ENCODE measurements around the gene OR6S1. TPM values are rescaled to one million over a fixed set of nuclear protein-coding genes. Genes with fewer than 3 reads are reported as not detected.
A peak's percentile ranks its signal among the peaks of the same experiment; 100 is the strongest.

OR6S1 gene
- total and polyA plus RNA-seq, 2 donors: not detected

DNA sequence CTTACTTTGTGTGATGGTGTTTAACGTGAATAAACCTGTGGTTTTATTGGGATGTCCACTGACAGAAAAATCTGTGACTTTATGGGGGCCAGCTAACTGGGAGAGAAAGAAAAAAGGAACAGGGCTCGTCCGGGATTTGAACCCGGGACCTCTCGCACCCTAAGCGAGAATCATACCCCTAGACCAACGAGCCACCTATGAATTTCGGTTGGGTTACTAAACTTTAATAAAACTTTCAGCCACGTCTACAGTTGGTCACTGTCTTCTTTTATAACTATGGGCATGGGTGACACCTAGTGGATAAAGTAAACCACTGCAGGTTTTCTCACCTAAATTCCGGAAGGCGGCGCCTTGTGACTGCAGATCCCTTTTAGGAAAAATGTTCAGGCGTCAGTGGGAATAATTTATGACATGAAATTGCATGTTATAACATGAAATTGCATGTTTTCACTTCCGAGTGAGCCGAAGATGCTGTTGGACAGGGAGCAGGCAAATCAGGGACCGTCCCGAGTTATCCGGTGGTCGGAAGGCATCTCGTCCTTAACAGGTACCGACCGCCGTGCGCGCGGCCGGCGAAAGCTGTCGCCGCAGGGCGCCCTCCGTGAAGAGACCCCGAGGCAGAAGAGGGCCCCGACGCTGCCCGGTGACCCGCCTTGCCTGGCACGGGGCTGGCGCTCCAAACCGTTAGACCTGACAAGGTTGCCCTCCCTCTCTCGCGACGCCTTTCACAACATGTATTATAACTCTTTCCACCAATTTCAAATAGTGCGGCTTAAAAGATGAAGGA is 32.1 kb downstream of the OR6S1 start:
- no peaks in the 10 kb centered on the region for H3K9me3 ChIP-seq (ENCODE audit: control insufficient read depth in 2 of 2, insufficient read depth in 1 of 2, low read length in 1 of 2)
- H3K4me1 ChIP-seq (ENCODE audit: control insufficient read depth in 2 of 2, insufficient read depth in 2 of 2, low read length in 2 of 2): peaks cover 3 to 8% of the 10 kb centered on the region in 2 donors
- H3K36me3 ChIP-seq (ENCODE audit: control insufficient read depth in 2 of 2, insufficient read depth in 2 of 2, low read length in 1 of 2): no peaks in the 10 kb centered on the region
- H3K27me3 ChIP-seq (ENCODE audit: control insufficient read depth in 2 of 2, insufficient read depth in 1 of 2, low read length in 1 of 2): peaks cover 8 to 37% of the 10 kb centered on the region in 2 donors
- WGBS: under 1% methylated on average over 44 of the region's 44 CpGs
- no peak overlapping the region for H3K27ac ChIP-seq (ENCODE audit: low read depth in 1 of 2, low read length in 1 of 2)
- peak overlapping the region; percentile 51 to 66 for H3K4me3 ChIP-seq (ENCODE audit: low read length in 2 of 2)
- peak in 8 of 9 donors; percentile 43 to 86 (median 66) for DNase-seq (ENCODE audit: low read depth in 6 of 9, low spot score in 9 of 9)

DNA sequence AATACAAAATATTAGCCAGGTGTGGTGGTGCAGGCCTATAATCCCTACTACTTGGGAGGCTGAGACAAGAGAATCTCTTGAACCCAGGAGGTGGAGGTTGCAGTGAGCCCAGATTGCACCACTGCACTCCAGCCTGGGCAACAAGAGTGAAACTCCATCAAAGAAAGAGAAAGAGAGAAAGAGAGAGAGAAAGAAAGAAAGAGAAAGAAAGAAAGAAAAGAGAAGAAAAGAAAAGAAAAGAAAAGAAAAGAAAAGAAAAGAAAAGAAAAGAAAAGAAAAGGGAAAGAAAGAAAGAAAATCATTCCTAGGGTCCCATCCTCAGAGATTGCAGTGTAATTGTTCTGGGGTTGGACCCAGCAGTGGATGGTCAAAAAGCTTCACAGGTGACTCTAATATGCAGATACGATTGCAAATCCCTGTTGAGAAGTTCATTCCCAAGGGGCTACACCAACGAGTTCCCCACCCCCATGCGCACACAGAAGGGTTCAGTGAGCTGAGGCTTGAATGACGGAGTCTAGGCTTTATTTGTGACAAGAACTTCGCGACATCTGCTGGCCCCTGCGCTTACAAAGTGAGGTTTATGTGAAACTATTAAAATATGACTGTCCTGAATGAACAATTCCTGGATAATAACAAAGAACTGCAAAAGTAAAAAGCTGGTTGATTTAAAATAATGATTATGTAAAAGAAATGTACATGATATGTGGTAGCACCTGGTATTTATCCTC is 32.9 kb downstream of the OR6S1 start:
- H3K4me3 ChIP-seq (ENCODE audit: low read length in 2 of 2): no peak overlapping the region
- no peaks in the 10 kb centered on the region for H3K9me3 ChIP-seq (ENCODE audit: control insufficient read depth in 2 of 2, insufficient read depth in 1 of 2, low read length in 1 of 2)
- H3K27me3 ChIP-seq (ENCODE audit: control insufficient read depth in 2 of 2, insufficient read depth in 1 of 2, low read length in 1 of 2): peaks cover 8 to 32% of the 10 kb centered on the region in 2 donors
- H3K4me1 ChIP-seq (ENCODE audit: control insufficient read depth in 2 of 2, insufficient read depth in 2 of 2, low read length in 2 of 2): peaks cover 0 to 2% of the 10 kb centered on the region in 2 donors
- 79% methylated on average over 7 of the region's 7 CpGs for WGBS
- no peak for DNase-seq (ENCODE audit: low read depth in 6 of 9, low spot score in 9 of 9)
- H3K27ac ChIP-seq (ENCODE audit: low read depth in 1 of 2, low read length in 1 of 2): no peak overlapping the region
- H3K36me3 ChIP-seq (ENCODE audit: control insufficient read depth in 2 of 2, insufficient read depth in 2 of 2, low read length in 1 of 2): no peaks in the 10 kb centered on the region

DNA sequence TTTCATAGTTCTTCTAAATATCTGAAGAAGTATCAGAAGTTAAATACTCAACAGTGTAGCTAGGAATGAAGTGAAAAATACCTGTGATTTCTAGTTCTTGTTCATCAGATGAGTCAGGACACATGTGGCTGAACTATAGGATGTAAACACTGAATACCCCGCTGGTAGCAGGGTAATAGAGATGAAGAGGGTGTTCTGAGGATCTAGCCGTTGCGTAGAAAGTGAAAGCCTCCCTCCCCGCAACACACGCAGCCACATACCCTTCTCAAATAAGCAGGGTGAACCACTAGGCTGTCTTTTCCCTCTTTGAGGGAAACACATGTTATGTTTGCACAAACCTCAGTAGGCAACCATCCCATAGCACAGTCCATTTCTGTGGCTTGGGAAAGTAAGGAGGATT is 33.9 kb downstream of the OR6S1 start:
- 93% methylated on average over 5 of the region's 5 CpGs for WGBS
- Histone ChIP-seq H3K36me3 (ENCODE audit: control insufficient read depth in 2 of 2, insufficient read depth in 2 of 2, low read length in 1 of 2) (no peaks in the 10 kb centered on the region), H3K4me3 (ENCODE audit: low read length in 2 of 2) (no peak overlapping the region), H3K27ac (ENCODE audit: low read depth in 1 of 2, low read length in 1 of 2) (no peak overlapping the region), H3K9me3 (ENCODE audit: control insufficient read depth in 2 of 2, insufficient read depth in 1 of 2, low read length in 1 of 2) (no peaks in the 10 kb centered on the region), H3K27me3 (ENCODE audit: control insufficient read depth in 2 of 2, insufficient read depth in 1 of 2, low read length in 1 of 2) (peaks cover 8 to 30% of the 10 kb centered on the region in 2 donors), H3K4me1 (ENCODE audit: control insufficient read depth in 2 of 2, insufficient read depth in 2 of 2, low read length in 2 of 2) (no peaks in the 10 kb centered on the region)
- DNase-seq (ENCODE audit: low read depth in 6 of 9, low spot score in 9 of 9): no peak

DNA sequence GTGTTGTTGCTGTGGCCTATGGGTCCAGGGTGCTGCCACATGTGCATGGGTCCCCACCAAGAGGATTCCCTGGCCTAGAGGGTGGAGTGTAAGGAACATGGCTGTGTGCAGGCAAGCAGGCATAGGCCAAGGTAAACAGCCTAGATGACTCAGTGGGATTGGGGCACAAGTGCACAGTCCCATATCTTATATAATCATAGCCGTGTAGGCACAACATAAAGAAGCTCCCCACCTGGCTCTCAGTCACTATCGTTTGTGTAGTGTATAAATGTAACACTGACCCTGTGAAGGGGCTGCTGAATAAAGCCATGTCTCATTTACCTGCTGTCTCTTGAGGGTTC is 34.6 kb downstream of the OR6S1 start:
- Histone ChIP-seq H3K36me3 (ENCODE audit: control insufficient read depth in 2 of 2, insufficient read depth in 2 of 2, low read length in 1 of 2) (no peaks in the 10 kb centered on the region), H3K27me3 (ENCODE audit: control insufficient read depth in 2 of 2, insufficient read depth in 1 of 2, low read length in 1 of 2) (peaks cover 8 to 24% of the 10 kb centered on the region in 2 donors), H3K4me3 (ENCODE audit: low read length in 2 of 2) (no peak overlapping the region), H3K27ac (ENCODE audit: low read depth in 1 of 2, low read length in 1 of 2) (no peak overlapping the region), H3K9me3 (ENCODE audit: control insufficient read depth in 2 of 2, insufficient read depth in 1 of 2, low read length in 1 of 2) (no peaks in the 10 kb centered on the region), H3K4me1 (ENCODE audit: control insufficient read depth in 2 of 2, insufficient read depth in 2 of 2, low read length in 2 of 2) (no peaks in the 10 kb centered on the region)
- WGBS: 95% methylated on average over 2 of the region's 2 CpGs
- no peak for DNase-seq (ENCODE audit: low read depth in 6 of 9, low spot score in 9 of 9)

DNA sequence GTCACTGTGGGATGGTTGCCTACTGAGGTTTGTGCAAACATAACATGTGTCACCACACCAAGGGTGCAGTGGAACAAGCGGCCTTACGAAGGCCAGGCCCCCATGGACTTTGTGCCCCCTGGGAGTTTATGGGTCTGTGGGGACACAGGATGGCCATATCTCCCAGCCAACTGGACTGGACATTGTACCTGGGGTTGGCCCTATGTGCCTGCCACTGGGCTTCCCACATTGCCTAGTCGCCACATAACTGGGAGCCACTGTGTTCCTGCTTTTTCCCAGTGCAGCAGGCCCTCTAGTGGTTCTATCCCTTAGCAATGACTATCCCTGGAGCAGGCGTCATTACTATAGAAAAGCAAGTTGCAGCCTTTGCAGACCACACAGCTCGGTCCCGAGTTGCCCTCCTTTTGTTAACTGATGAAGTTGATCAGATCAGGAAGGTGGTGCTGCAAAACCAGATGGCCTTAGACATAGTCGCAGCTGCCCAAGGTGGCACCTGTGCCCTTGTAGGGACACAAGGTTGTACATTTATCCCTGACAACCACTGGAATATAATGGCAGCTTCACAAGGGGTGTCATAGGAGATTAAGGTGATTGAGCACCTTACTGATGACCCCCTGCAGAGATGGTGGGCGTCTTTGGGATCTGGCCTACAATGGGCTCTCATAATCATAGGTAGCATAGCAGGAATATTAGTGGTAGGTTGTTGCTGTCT is 35.1 kb downstream of the OR6S1 start:
- 69% methylated on average over 8 of the region's 8 CpGs for WGBS
- H3K4me1 ChIP-seq (ENCODE audit: control insufficient read depth in 2 of 2, insufficient read depth in 2 of 2, low read length in 2 of 2): no peaks in the 10 kb centered on the region
- no peak overlapping the region for H3K4me3 ChIP-seq (ENCODE audit: low read length in 2 of 2)
- no peak overlapping the region for H3K27ac ChIP-seq (ENCODE audit: low read depth in 1 of 2, low read length in 1 of 2)
- H3K9me3 ChIP-seq (ENCODE audit: control insufficient read depth in 2 of 2, insufficient read depth in 1 of 2, low read length in 1 of 2): no peaks in the 10 kb centered on the region
- H3K27me3 ChIP-seq (ENCODE audit: control insufficient read depth in 2 of 2, insufficient read depth in 1 of 2, low read length in 1 of 2): peaks cover 3 to 19% of the 10 kb centered on the region in 2 donors
- no peaks in the 10 kb centered on the region for H3K36me3 ChIP-seq (ENCODE audit: control insufficient read depth in 2 of 2, insufficient read depth in 2 of 2, low read length in 1 of 2)
- no peak for DNase-seq (ENCODE audit: low read depth in 6 of 9, low spot score in 9 of 9)

DNA sequence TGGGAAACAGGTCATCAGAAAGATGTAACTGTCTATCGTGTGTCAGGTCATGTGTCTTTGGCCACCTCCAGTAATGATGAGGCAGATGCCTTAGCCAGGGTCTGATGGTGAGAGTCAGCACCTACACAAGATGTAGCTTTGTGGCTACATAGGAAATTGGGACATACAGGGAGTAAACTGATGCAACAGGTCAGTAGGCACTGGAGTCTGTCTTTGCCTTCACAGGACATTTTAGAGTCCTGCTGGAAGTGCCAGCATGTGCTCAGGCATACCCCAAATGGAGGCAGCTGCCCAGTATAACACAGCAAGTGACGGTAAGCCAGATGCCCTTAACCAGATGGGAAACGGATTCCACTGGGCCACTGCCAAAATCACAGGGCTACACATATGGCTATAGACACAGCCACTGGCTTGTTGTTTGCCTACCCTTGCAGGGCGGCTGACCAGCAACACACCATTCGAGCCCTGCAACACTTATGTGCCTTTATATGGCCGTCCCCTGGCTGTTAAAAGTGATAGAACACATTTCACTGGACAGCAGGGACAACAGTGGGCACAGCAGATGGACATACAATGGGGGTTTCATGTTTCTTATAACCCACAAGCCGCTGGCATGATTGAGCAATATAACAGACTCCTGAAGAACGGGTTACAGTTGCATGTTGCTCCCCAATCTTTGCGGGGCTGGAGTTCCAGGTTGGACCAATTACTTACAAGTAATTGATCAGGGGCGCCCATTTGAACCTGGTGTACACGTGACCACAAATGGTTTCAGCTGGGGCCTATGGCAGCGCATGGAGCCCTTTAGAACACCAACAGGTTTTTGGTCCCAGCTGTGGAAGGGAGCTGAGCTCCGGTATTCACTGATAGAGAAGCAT is 37.4 kb downstream of the OR6S1 start:
- H3K4me1 ChIP-seq (ENCODE audit: control insufficient read depth in 2 of 2, insufficient read depth in 2 of 2, low read length in 2 of 2): no peaks in the 10 kb centered on the region
- DNase-seq (ENCODE audit: low read depth in 6 of 9, low spot score in 9 of 9): no peak
- H3K27me3 ChIP-seq (ENCODE audit: control insufficient read depth in 2 of 2, insufficient read depth in 1 of 2, low read length in 1 of 2): no peaks in the 10 kb centered on the region
- H3K9me3 ChIP-seq (ENCODE audit: control insufficient read depth in 2 of 2, insufficient read depth in 1 of 2, low read length in 1 of 2): no peaks in the 10 kb centered on the region
- 89% methylated on average over 13 of the region's 13 CpGs for WGBS
- H3K36me3 ChIP-seq (ENCODE audit: control insufficient read depth in 2 of 2, insufficient read depth in 2 of 2, low read length in 1 of 2): no peaks in the 10 kb centered on the region
- H3K4me3 ChIP-seq (ENCODE audit: low read length in 2 of 2): no peak overlapping the region
- no peak overlapping the region for H3K27ac ChIP-seq (ENCODE audit: low read depth in 1 of 2, low read length in 1 of 2)

DNA sequence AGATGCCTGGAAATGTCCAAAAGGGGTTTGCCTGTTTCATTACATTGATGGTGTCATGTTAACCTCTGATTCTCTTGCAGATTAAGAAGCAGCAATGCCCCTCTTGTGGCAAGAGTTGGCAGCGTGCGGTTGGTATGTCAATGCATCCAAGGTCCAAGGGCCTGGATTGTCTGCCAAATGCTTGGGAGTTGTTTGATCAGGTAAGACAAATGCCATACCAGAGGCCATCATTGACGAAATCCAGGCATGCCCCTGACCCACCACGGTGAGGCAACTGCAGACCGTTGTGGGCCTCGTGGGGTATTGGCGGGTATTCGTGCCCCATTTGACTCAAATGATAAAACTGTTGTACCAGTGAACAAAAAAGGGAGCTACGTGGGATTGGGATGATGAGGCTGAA is 38.9 kb downstream of the OR6S1 start:
- Histone ChIP-seq H3K4me1 (ENCODE audit: control insufficient read depth in 2 of 2, insufficient read depth in 2 of 2, low read length in 2 of 2) (no peaks in the 10 kb centered on the region), H3K9me3 (ENCODE audit: control insufficient read depth in 2 of 2, insufficient read depth in 1 of 2, low read length in 1 of 2) (no peaks in the 10 kb centered on the region), H3K27me3 (ENCODE audit: control insufficient read depth in 2 of 2, insufficient read depth in 1 of 2, low read length in 1 of 2) (no peaks in the 10 kb centered on the region), H3K36me3 (ENCODE audit: control insufficient read depth in 2 of 2, insufficient read depth in 2 of 2, low read length in 1 of 2) (no peaks in the 10 kb centered on the region), H3K27ac (ENCODE audit: low read depth in 1 of 2, low read length in 1 of 2) (no peak overlapping the region), H3K4me3 (ENCODE audit: low read length in 2 of 2) (no peak overlapping the region)
- DNase-seq (ENCODE audit: low read depth in 6 of 9, low spot score in 9 of 9): no peak
- WGBS: 95% methylated on average over 9 of the region's 9 CpGs

DNA sequence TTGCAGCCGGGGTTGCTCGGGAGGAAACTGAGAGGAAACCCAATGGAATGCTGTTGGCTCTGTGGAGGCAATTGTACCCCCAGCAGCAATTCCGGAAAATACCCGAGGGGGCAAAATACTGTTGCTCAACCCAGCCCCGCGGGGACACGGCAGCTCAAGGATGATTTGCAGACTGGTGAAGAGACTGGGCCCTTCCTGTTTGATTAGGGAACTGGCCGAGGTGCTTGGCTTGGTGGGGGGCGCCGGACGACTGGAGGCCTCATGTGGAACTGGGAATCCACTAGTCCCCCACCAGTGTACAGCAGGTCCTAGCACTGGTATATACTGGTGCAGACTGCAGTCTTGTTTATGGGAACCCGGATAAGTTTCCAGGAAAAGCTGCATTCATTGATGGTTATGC is 40.0 kb downstream of the OR6S1 start:
- no peaks in the 10 kb centered on the region for H3K36me3 ChIP-seq (ENCODE audit: control insufficient read depth in 2 of 2, insufficient read depth in 2 of 2, low read length in 1 of 2)
- no peak overlapping the region for H3K27ac ChIP-seq (ENCODE audit: low read depth in 1 of 2, low read length in 1 of 2)
- H3K4me3 ChIP-seq (ENCODE audit: low read length in 2 of 2): no peak overlapping the region
- no peaks in the 10 kb centered on the region for H3K9me3 ChIP-seq (ENCODE audit: control insufficient read depth in 2 of 2, insufficient read depth in 1 of 2, low read length in 1 of 2)
- H3K4me1 ChIP-seq (ENCODE audit: control insufficient read depth in 2 of 2, insufficient read depth in 2 of 2, low read length in 2 of 2): no peaks in the 10 kb centered on the region
- no peak for DNase-seq (ENCODE audit: low read depth in 6 of 9, low spot score in 9 of 9)
- WGBS: 91% methylated on average over 12 of the region's 12 CpGs
- no peaks in the 10 kb centered on the region for H3K27me3 ChIP-seq (ENCODE audit: control insufficient read depth in 2 of 2, insufficient read depth in 1 of 2, low read length in 1 of 2)

Measured in thymus (tissue), 11 donors.